Endothelial cell of umbilical vein (primary cell): ENCODE data around the gene DHDDS. TPM values are rescaled to one million over a fixed set of nuclear protein-coding genes. Genes with fewer than 3 reads are reported as not detected.

Source experiments
- BruUV-seq: library from RNA; stranded (reverse); fragments of 400-500 nt; replicated peaks from 2 replicates; lab custom pipeline; 2021; lab: Mats Ljungman, UMichigan
- CTCF ChIA-PET: fragments of 300-600, 350-600 bp; sonication (Branson Sonifier 250); formaldehyde crosslinking; loops from one replicate; lab custom pipeline; 2021; ENCODE audit warnings: antibody characterized with exemption, inconsistent platforms; lab: Charles Lee
- POLR2A ChIA-PET: fragments of 300-600, 350-600 bp; sonication (Branson Sonifier 250); formaldehyde crosslinking; loops from one replicate; lab custom pipeline; 2021; ENCODE audit warnings: antibody characterized with exemption, inconsistent platforms; lab: Charles Lee
- DNase-seq: peaks from one replicate; pipeline ENCODE4 v3.0.0-alpha.2; 2011; ENCODE audit warnings: low read depth, low spot score
- FAIRE-seq: peaks from 2 replicates; lab custom pipeline; 2011; peaks lifted over from hg19 to GRCh38; lab: Jason Lieb, UNC
- H2AFZ ChIP-seq: 2 replicates; pipeline ENCODE4 v1.6.0; 2012; ENCODE audit warnings: low read depth, low read length, control low read depth, inconsistent platforms
- H3K27ac ChIP-seq: 2 replicates; pipeline ENCODE4 v1.5.1; 2011; ENCODE audit warnings: low read depth, mild to moderate bottlenecking, control low read depth, low read length, moderate library complexity; ENCODE audit not compliant: insufficient read depth
- H3K27me3 ChIP-seq, 2 experiments: 2 replicates each; pipeline versions ENCODE4 v1.6.0 to v1.6.1; 2011; ENCODE audit warnings: low read length in 2 of 2, mixed read lengths in 1 of 2; ENCODE audit not compliant: control insufficient read depth in 2 of 2, insufficient read depth in 2 of 2
- H3K36me3 ChIP-seq, 2 experiments: 2 replicates in 1 of 2; 3 replicates in 1 of 2; pipeline ENCODE4 v1.5.1; 2011; ENCODE audit warnings: low read length in 2 of 2, mild to moderate bottlenecking in 1 of 2, moderate library complexity in 1 of 2; ENCODE audit not compliant: control insufficient read depth in 2 of 2, insufficient read depth in 2 of 2; ENCODE audit errors: extremely low read depth in 1 of 2
- H3K4me1 ChIP-seq: 3 replicates; pipeline ENCODE4 v1.5.1; 2011; ENCODE audit warnings: mild to moderate bottlenecking, low read length; ENCODE audit not compliant: control insufficient read depth, insufficient read depth; ENCODE audit errors: extremely low read depth
- H3K4me2 ChIP-seq: 2 replicates; pipeline ENCODE4 v1.6.1; 2011; ENCODE audit warnings: low read length, control low read depth, mixed read lengths; ENCODE audit not compliant: insufficient read depth
- H3K4me3 ChIP-seq, 3 experiments: fragments of 200-600 bp in 1 of 3; sonication (generic), shearing (Covaris generic) in 1 of 3; replicated peaks in 1 of 3; 2 replicates each; pipeline ENCODE4 v1.5.1; 2011 to 2016; ENCODE audit warnings: control low read depth in 3 of 3, low read length in 3 of 3, mild to moderate bottlenecking in 2 of 3, inconsistent platforms in 1 of 3, low read depth in 1 of 3, moderate library complexity in 1 of 3; ENCODE audit not compliant: insufficient read depth in 1 of 3
- H3K79me2 ChIP-seq: 2 replicates; pipeline ENCODE4 v1.6.0; 2012; ENCODE audit warnings: low read length, inconsistent platforms; ENCODE audit not compliant: control insufficient read depth, insufficient read depth
- H3K9ac ChIP-seq: replicated peaks from 2 replicates; pipeline ENCODE3; 2011; ENCODE audit warnings: low read length, control low read depth; ENCODE audit not compliant: insufficient read depth; ENCODE audit errors: extremely low read depth
- H3K9me1 ChIP-seq: replicated peaks from 3 replicates; pipeline ENCODE4 v1.6.0; 2011; ENCODE audit warnings: mild to moderate bottlenecking, low read length; ENCODE audit not compliant: control insufficient read depth, insufficient read depth; ENCODE audit errors: extremely low read depth
- H3K9me3 ChIP-seq: replicated peaks from 2 replicates; pipeline ENCODE4 v1.5.1; 2012; ENCODE audit warnings: low read length, inconsistent platforms; ENCODE audit not compliant: control insufficient read depth, insufficient read depth
- H4K20me1 ChIP-seq: replicated peaks from 2 replicates; pipeline ENCODE3; 2011; ENCODE audit warnings: mild to moderate bottlenecking, low read length; ENCODE audit not compliant: control insufficient read depth, insufficient read depth; ENCODE audit errors: extremely low read depth
- EZH2 ChIP-seq: IDR thresholded peaks from 2 replicates; pipeline ENCODE4 v1.6.1; 2012; ENCODE audit warnings: borderline replicate concordance, low read depth, mild to moderate bottlenecking, moderate library complexity, low read length, inconsistent platforms; ENCODE audit not compliant: severe bottlenecking
- FOS ChIP-seq: IDR thresholded peaks from 2 replicates; pipeline ENCODE4 v1.6.1; 2011; ENCODE audit warnings: mild to moderate bottlenecking, low read length, moderate library complexity, borderline replicate concordance; ENCODE audit not compliant: insufficient read depth
- GATA2 ChIP-seq: IDR thresholded peaks from 2 replicates; pipeline ENCODE4 v1.7.0; 2011; ENCODE audit warnings: low read depth, mild to moderate bottlenecking, moderate library complexity, mixed read lengths, low read length; ENCODE audit not compliant: insufficient read length, insufficient read depth
- JUN ChIP-seq: IDR thresholded peaks from 2 replicates; pipeline ENCODE4 v1.6.1; 2011; ENCODE audit warnings: borderline replicate concordance, low read depth; ENCODE audit not compliant: insufficient read length, insufficient read depth
- MYC ChIP-seq: IDR thresholded peaks from one replicate; pipeline ENCODE4 v1.6.1; 2011; ENCODE audit warnings: mild to moderate bottlenecking, low read depth, low read length
- POLR2A ChIP-seq: IDR thresholded peaks from 2 replicates; pipeline ENCODE4 v1.6.1; 2012; ENCODE audit warnings: low read depth, mild to moderate bottlenecking, control low read depth, low read length
- POLR2AphosphoS5 ChIP-seq: IDR thresholded peaks from 2 replicates; pipeline ENCODE4 v1.6.1; 2012; ENCODE audit warnings: low read depth, mild to moderate bottlenecking, control low read depth, low read length, moderate library complexity; ENCODE audit not compliant: insufficient read depth
- dilution Hi-C: fragments of 300-500 bp; cut with MboI; formaldehyde crosslinking; loops from one replicate; pipeline ENCODE4 v1.15.0; 2019; ENCODE audit warnings: low sequenced_read_pairs; ENCODE audit not compliant: extremely low pct_ligation_motif_present
- intact Hi-C: fragments of 100-400 bp; cut with micrococcal nuclease; formaldehyde crosslinking; loops from one replicate; pipeline ENCODE4 v1.10.0; 2022
- polyA plus RNA-seq, 4 experiments: library from polyadenylated mRNA; depleted of rRNA in 3 of 4; stranded (reverse) in 3 of 4; unstranded in 1 of 4; fragments of >200 nt; gene quantifications; 2 replicates each; pipeline versions ENCODE4 v1.2.1 to v1.2.3, GENCODE V29; 2011 to 2012; ENCODE audit warnings: missing spikeins in 1 of 4
- total RNA-seq: library from RNA; stranded (reverse); gene quantifications from 2 replicates; pipeline ENCODE4 v1.2.3, GENCODE V29; 2021
- TF ChIP-seq, protein P1 (sequence below): IDR thresholded peaks from 2 replicates; pipeline ENCODE4 v1.6.1; 2011; ENCODE audit not compliant: insufficient read depth, insufficient read length
- TF ChIP-seq, protein P2 (sequence below), 2 donors: IDR thresholded peaks; 1 replicate in 1 of 2; 2 replicates in 1 of 2; pipeline ENCODE4 v1.5.1; 2011; ENCODE audit warnings: low read length in 2 of 2, mild to moderate bottlenecking in 2 of 2, moderate library complexity in 2 of 2, control low read depth in 1 of 2, inconsistent platforms in 1 of 2, low read depth in 1 of 2; ENCODE audit not compliant: insufficient read depth in 1 of 2; ENCODE audit errors: extremely low read depth in 1 of 2

DHDDS gene
- total and polyA plus RNA-seq, 2 donors (not counting 3 experiments of a cell fraction or from before 2014, with no cell fraction given) = 51.3 to 70.7 TPM

DNA sequence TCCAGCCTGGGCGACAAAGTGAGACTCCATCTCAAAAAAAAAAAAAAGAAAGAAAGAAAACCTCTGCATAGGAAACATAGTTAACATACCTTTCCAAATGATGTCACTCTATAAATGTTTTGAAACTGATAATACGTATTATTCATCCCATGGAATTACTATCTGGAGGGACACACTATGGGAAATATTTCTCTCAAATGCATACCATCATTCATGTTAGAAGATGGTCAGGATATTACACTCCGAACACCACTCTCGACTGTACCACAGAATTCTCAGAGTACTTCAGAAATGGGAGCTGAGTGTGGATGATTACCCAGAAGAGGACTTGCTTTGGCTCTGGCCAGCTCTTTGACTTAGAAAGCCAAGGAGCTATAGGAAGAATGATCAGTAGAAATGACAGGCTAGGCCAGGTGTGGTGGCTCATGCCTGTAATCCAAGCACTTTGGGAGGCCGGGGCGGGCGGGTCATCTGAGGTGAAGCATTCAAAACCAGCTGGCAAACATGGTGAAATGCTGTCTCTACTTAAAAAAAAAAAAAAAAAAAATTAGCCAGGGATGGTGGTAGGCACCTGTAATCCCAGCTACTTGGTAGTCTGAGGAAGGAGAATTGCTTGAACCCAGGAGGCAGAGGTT is 26.7 kb upstream of the DHDDS start:
- DNase-seq (no peak), FAIRE-seq (no peak)
- dilution Hi-C loops (no loop called here), intact Hi-C loops (no loop called here)
- Histone ChIP-seq H3K9me3 (no peaks in the 10 kb centered on the region), H3K27me3 (peaks cover 12 to 15% of the 10 kb centered on the region in 2 experiments), H3K4me2 (no peak overlapping the region), H4K20me1 (no peaks in the 10 kb centered on the region), H3K79me2 (no peaks in the 10 kb centered on the region), H2AFZ (no peak overlapping the region), H3K27ac (no peak overlapping the region), H3K4me3 (no peak overlapping the region), H3K9me1 (no peaks in the 10 kb centered on the region), H3K9ac (no peak overlapping the region), H3K4me1 (no peaks in the 10 kb centered on the region), H3K36me3 (no peaks in the 10 kb centered on the region)
- ChIA-PET CTCF (interaction anchor here (0.7 to 9.0 kb wide), 5 partner anchors 9 to 260 kb away, joined by 3 to 102 read pairs (median 3); no protein-coding TSS in a partner anchor), POLR2A (no interaction called here)
- TF ChIP-seq POLR2AphosphoS5 (no peak), GATA2 (no peak), POLR2A (no peak), MYC (no peak), EZH2 (no peak), JUN (no peak), FOS (no peak)
- TF ChIP-seq, protein P1, sequence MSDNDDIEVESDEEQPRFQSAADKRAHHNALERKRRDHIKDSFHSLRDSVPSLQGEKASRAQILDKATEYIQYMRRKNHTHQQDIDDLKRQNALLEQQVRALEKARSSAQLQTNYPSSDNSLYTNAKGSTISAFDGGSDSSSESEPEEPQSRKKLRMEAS = no peak
- TF ChIP-seq, protein P2, sequence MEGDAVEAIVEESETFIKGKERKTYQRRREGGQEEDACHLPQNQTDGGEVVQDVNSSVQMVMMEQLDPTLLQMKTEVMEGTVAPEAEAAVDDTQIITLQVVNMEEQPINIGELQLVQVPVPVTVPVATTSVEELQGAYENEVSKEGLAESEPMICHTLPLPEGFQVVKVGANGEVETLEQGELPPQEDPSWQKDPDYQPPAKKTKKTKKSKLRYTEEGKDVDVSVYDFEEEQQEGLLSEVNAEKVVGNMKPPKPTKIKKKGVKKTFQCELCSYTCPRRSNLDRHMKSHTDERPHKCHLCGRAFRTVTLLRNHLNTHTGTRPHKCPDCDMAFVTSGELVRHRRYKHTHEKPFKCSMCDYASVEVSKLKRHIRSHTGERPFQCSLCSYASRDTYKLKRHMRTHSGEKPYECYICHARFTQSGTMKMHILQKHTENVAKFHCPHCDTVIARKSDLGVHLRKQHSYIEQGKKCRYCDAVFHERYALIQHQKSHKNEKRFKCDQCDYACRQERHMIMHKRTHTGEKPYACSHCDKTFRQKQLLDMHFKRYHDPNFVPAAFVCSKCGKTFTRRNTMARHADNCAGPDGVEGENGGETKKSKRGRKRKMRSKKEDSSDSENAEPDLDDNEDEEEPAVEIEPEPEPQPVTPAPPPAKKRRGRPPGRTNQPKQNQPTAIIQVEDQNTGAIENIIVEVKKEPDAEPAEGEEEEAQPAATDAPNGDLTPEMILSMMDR (IDR thresholded peaks at IDR 0.05; ENCODE audit: extremely low read depth in 1 of 2, insufficient read depth in 1 of 2, low read depth in 1 of 2, low read length in 2 of 2) = no peak
- no TSS peak for BruUV-seq
